GM12878 (cell line): Measurements from ENCODE around the gene SVIL. TPM values are rescaled to one million over a fixed set of nuclear protein-coding genes. Genes with fewer than 3 reads are reported as not detected.
"Not testable (repeated sequence)": the region's sequence is repeated elsewhere in the genome, so short reads cannot be mapped to it uniquely, and the experiment has no call there.

ENCODE experiments used
- ATAC-seq: fragments of 200-7000 bp; cut with Tn5 transposase; 3 replicates; pipeline ENCODE4 v1.9.1; 2020; ENCODE audit warnings: mild to moderate bottlenecking, moderate library complexity
- BruUV-seq: library from RNA; stranded (reverse); fragments of 400-500 nt; replicated peaks from 2 replicates; lab custom pipeline; 2021; lab: Mats Ljungman, UMichigan
- CTCF ChIA-PET: fragments of 300-600 bp; sonication (Branson Sonifier 250); formaldehyde crosslinking; extraction: SDS; loops from one replicate; lab custom pipeline; 2021; ENCODE audit warnings: inconsistent platforms; lab: Yijun Ruan, JAX
- POLR2A ChIA-PET: fragments of 350-600 bp; formaldehyde crosslinking; extraction: SDS; loops from one replicate; lab custom pipeline; 2021; ENCODE audit warnings: inconsistent platforms; lab: Charles Lee
- RAD21 ChIA-PET: fragments of 300-600 bp; sonication (Branson Sonifier 250); formaldehyde crosslinking; loops from one replicate; lab custom pipeline; 2023; ENCODE audit warnings: antibody characterized with exemption; ENCODE audit not compliant: unreplicated experiment; lab: Charles Lee
- SMC1A ChIA-PET: fragments of 300-600 bp; sonication (Branson Sonifier 250); formaldehyde crosslinking; loops from one replicate; lab custom pipeline; 2023; ENCODE audit not compliant: unreplicated experiment, uncharacterized antibody; lab: Charles Lee
- DNase-seq: peaks from one replicate; pipeline ENCODE4 v3.0.0-alpha.2; 2011; ENCODE audit warnings: low read depth, low spot score
- FAIRE-seq: peaks from 3 replicates; lab custom pipeline; 2011; peaks lifted over from hg19 to GRCh38; lab: Jason Lieb, UNC
- H2AFZ ChIP-seq: 2 replicates; pipeline ENCODE4 v1.6.0; 2011; ENCODE audit warnings: low read depth, low read length, control low read depth; ENCODE audit not compliant: control insufficient read depth
- H3K27ac ChIP-seq: 2 replicates; pipeline ENCODE4 v1.5.1; 2011; ENCODE audit warnings: control low read depth; ENCODE audit not compliant: control insufficient read depth, insufficient read depth
- H3K27me3 ChIP-seq, 2 experiments: replicated peaks in 1 of 2; 2 replicates each; pipeline versions ENCODE4 v1.6.0 to v1.6.1; 2011; ENCODE audit warnings: low read length in 1 of 2; ENCODE audit not compliant: control insufficient read depth in 2 of 2, insufficient read depth in 2 of 2
- H3K36me3 ChIP-seq, 2 experiments: 2 replicates each; pipeline ENCODE4 v1.5.1; 2011; ENCODE audit warnings: low read length in 1 of 2; ENCODE audit not compliant: control insufficient read depth in 2 of 2, insufficient read depth in 2 of 2
- H3K4me1 ChIP-seq: 2 replicates; pipeline ENCODE4 v1.6.1; 2011; ENCODE audit warnings: mild to moderate bottlenecking, low read length, moderate library complexity, mixed read lengths; ENCODE audit not compliant: control insufficient read depth, insufficient read depth
- H3K4me2 ChIP-seq: 2 replicates; pipeline ENCODE4 v1.6.0; 2011; ENCODE audit warnings: control low read depth; ENCODE audit not compliant: control insufficient read depth, insufficient read depth
- H3K4me3 ChIP-seq: fragments of 200-600 bp; sonication (generic); 2 replicates; pipeline ENCODE4 v1.5.1; 2016
- H3K79me2 ChIP-seq: 2 replicates; pipeline ENCODE4 v1.6.0; 2011; ENCODE audit warnings: low read length; ENCODE audit not compliant: control insufficient read depth, insufficient read depth
- H3K9ac ChIP-seq: 2 replicates; pipeline ENCODE4 v1.8.0; 2011; ENCODE audit warnings: low read length, control low read depth, mixed read lengths; ENCODE audit not compliant: control insufficient read depth, insufficient read depth
- H3K9me3 ChIP-seq: replicated peaks from 3 replicates; pipeline ENCODE4 v1.5.1; 2011; ENCODE audit warnings: mild to moderate bottlenecking, low read length; ENCODE audit not compliant: control insufficient read depth, insufficient read depth
- H4K20me1 ChIP-seq: 2 replicates; pipeline ENCODE4 v1.6.0; 2011; ENCODE audit not compliant: control insufficient read depth, insufficient read depth
- EGR1 ChIP-seq, 2 experiments: IDR thresholded peaks; 1 replicate in 1 of 2; 2 replicates in 1 of 2; pipeline ENCODE4 v1.6.1; 2011 to 2012; ENCODE audit warnings: low read depth in 2 of 2, low read length in 2 of 2, borderline replicate concordance in 1 of 2, mild to moderate bottlenecking in 1 of 2, moderate library complexity in 1 of 2
- EZH2 ChIP-seq: IDR thresholded peaks from 2 replicates; pipeline ENCODE4 v1.6.1; 2012; ENCODE audit warnings: low read depth, mild to moderate bottlenecking, control low read depth, inconsistent platforms, low read length, borderline replicate concordance; ENCODE audit not compliant: control insufficient read depth
- GABPA ChIP-seq: IDR thresholded peaks from 2 replicates; pipeline ENCODE4 v1.6.1; 2014; ENCODE audit warnings: antibody characterized with exemption, low read depth, mild to moderate bottlenecking, inconsistent platforms
- HCFC1 ChIP-seq: fragments of 150-350 bp; IDR thresholded peaks from 2 replicates; pipeline ENCODE4 v1.6.1; 2014; ENCODE audit warnings: low read length
- IKZF2 ChIP-seq, 2 experiments: fragments of 450-650 bp; IDR thresholded peaks; 2 replicates each; pipeline ENCODE4 v1.6.1; 2017; ENCODE audit warnings: mild to moderate bottlenecking in 2 of 2, moderate library complexity in 2 of 2
- MXI1 ChIP-seq: fragments of 150-350 bp; IDR thresholded peaks from 2 replicates; pipeline ENCODE4 v1.6.1; 2011; ENCODE audit warnings: low read depth, mild to moderate bottlenecking, inconsistent platforms, low read length, improper control_type of control experiment
- POLR2A ChIP-seq: IDR thresholded peaks from 2 replicates; pipeline ENCODE4 v1.6.1; 2011; ENCODE audit warnings: low read depth, mild to moderate bottlenecking, low read length
- WGBS: methylation state at CpG from one replicate; pipeline ENCODE4 v1.1.6; 2016; ENCODE audit warnings: low lambda C conversion rate; ENCODE audit not compliant: insufficient replicate concordance, insufficient coverage; ENCODE audit errors: missing lambda C conversion rate; 5-methylcytosine and 5-hydroxymethylcytosine counted together
- in situ Hi-C: fragments of 300-500 bp; cut with MboI; formaldehyde crosslinking; loops from 9 replicates; pipeline ENCODE4 v1.14.3; 2018; ENCODE audit warnings: mixed read lengths
- intact Hi-C: fragments of 100-400 bp; cut with micrococcal nuclease; formaldehyde crosslinking; loops from one replicate; pipeline ENCODE4 v1.14.2; 2022; ENCODE audit not compliant: unreplicated experiment
- polyA plus RNA-seq, 11 experiments: library from polyadenylated mRNA; depleted of rRNA in 4 of 11; unstranded in 6 of 11; stranded (reverse) in 5 of 11; fragments of >200 nt; fragmentation: Nextera tagmentation in 4 of 11; fragmentation: Illumina TruSeq in 1 of 11; extraction: Ambion mirVana in 4 of 11; extraction: Trizol in 1 of 11; gene quantifications; 1 replicate in 1 of 11; 2 replicates in 10 of 11; pipeline versions ENCODE4 v1.2.1 to v1.2.3, GENCODE V29; 2011 to 2016; ENCODE audit warnings: inconsistent platforms in 2 of 11, missing spikeins in 2 of 11, low read depth in 1 of 11
- total RNA-seq, 4 experiments: library from RNA; depleted of rRNA in 3 of 4; stranded (reverse); fragments of >200 nt in 3 of 4; fragmentation: Illumina TruSeq in 1 of 4; extraction: Trizol in 1 of 4; gene quantifications; 2 replicates each; pipeline versions ENCODE4 v1.2.1 to v1.2.3, GENCODE V29; 2013 to 2021
- TF ChIP-seq, protein P1 (sequence below): fragments of 450-650 bp; IDR thresholded peaks from 2 replicates; pipeline ENCODE4 v1.6.1; 2017; ENCODE audit warnings: mild to moderate bottlenecking, moderate library complexity
- TF ChIP-seq, protein P2 (sequence below): fragments of 450-650 bp; conservative IDR thresholded peaks from 2 replicates; pipeline ENCODE4 v1.6.1; 2017; ENCODE audit warnings: mild to moderate bottlenecking, moderate library complexity
- TF ChIP-seq, protein P3 (sequence below): IDR thresholded peaks from 2 replicates; pipeline ENCODE4 v1.6.1; 2011; ENCODE audit warnings: low read depth, low read length, improper control_type of control experiment, borderline replicate concordance

Gene SVIL
- total and polyA plus RNA-seq, 10 of the 15 experiments (the other 5 are each of a cell fraction or from before 2014, with no cell fraction given), result 0.22 to 1.9 (median 0.87) TPM

- DNase-seq, ATAC-seq, H3K27me3 ChIP-seq, H2AFZ ChIP-seq, H3K4me3 ChIP-seq, H3K4me1 ChIP-seq, SMC1A ChIA-PET, H3K9me3 ChIP-seq, H3K27ac ChIP-seq, H3K79me2 ChIP-seq, POLR2A ChIA-PET, in situ Hi-C loops, RAD21 ChIA-PET, H3K36me3 ChIP-seq, H3K4me2 ChIP-seq, FAIRE-seq, H4K20me1 ChIP-seq, BruUV-seq, H3K9ac ChIP-seq, intact Hi-C loops: not testable (repeated sequence)
- CTCF ChIA-PET, result interaction anchor here (1.4 kb wide), 1 partner anchor 8 kb away, joined by 3 read pairs; no protein-coding TSS in a partner anchor
- WGBS, result 89% methylated on average over 19 of the region's 24 CpGs
These were observed 176.6 kb downstream of the SVIL start for GRCh38 chr10:29458190-29458589.

GRCh38 chr10:29455095-29455494 lies 179.7 kb downstream of the SVIL start:
- ChIA-PET SMC1A (no interaction called here), CTCF (no interaction called here), POLR2A (no interaction called here), RAD21 (no interaction called here)
- Histone ChIP-seq H3K4me1 (no peaks in the 10 kb centered on the region), H3K9me3 (no peaks in the 10 kb centered on the region; the same call in 2 of the 3 replicates), H3K27ac (no peak overlapping the region), H4K20me1 (no peaks in the 10 kb centered on the region), H3K79me2 (no peaks in the 10 kb centered on the region), H3K36me3 (no peaks in the 10 kb centered on the region), H3K9ac (no peak overlapping the region), H3K4me3 (no peak overlapping the region), H2AFZ (no peak overlapping the region), H3K4me2 (no peak overlapping the region), H3K27me3 (no peaks in the 10 kb centered on the region)
- WGBS, result over 99% methylated on average over 7 of the region's 7 CpGs
- in situ Hi-C loops (no loop called here), intact Hi-C loops (no loop called here)
- FAIRE-seq (no peak), ATAC-seq (no peak), DNase-seq (no peak)
- no TSS peak for BruUV-seq
- TF ChIP-seq, protein P1, sequence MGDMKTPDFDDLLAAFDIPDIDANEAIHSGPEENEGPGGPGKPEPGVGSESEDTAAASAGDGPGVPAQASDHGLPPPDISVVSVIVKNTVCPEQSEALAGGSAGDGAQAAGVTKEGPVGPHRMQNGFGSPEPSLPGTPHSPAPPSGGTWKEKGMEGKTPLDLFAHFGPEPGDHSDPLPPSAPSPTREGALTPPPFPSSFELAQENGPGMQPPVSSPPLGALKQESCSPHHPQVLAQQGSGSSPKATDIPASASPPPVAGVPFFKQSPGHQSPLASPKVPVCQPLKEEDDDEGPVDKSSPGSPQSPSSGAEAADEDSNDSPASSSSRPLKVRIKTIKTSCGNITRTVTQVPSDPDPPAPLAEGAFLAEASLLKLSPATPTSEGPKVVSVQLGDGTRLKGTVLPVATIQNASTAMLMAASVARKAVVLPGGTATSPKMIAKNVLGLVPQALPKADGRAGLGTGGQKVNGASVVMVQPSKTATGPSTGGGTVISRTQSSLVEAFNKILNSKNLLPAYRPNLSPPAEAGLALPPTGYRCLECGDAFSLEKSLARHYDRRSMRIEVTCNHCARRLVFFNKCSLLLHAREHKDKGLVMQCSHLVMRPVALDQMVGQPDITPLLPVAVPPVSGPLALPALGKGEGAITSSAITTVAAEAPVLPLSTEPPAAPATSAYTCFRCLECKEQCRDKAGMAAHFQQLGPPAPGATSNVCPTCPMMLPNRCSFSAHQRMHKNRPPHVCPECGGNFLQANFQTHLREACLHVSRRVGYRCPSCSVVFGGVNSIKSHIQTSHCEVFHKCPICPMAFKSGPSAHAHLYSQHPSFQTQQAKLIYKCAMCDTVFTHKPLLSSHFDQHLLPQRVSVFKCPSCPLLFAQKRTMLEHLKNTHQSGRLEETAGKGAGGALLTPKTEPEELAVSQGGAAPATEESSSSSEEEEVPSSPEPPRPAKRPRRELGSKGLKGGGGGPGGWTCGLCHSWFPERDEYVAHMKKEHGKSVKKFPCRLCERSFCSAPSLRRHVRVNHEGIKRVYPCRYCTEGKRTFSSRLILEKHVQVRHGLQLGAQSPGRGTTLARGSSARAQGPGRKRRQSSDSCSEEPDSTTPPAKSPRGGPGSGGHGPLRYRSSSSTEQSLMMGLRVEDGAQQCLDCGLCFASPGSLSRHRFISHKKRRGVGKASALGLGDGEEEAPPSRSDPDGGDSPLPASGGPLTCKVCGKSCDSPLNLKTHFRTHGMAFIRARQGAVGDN, result no peak
- TF ChIP-seq GABPA (no peak), EGR1 (IDR thresholded peaks at IDR 0.05; ENCODE audit: borderline replicate concordance in 1 of 2, low read depth in 2 of 2, low read length in 2 of 2) (no peak), HCFC1 (no peak), MXI1 (no peak), POLR2A (no peak), EZH2 (no peak), IKZF2 (IDR thresholded peaks at IDR 0.05) (no peak)
- TF ChIP-seq, protein P2, sequence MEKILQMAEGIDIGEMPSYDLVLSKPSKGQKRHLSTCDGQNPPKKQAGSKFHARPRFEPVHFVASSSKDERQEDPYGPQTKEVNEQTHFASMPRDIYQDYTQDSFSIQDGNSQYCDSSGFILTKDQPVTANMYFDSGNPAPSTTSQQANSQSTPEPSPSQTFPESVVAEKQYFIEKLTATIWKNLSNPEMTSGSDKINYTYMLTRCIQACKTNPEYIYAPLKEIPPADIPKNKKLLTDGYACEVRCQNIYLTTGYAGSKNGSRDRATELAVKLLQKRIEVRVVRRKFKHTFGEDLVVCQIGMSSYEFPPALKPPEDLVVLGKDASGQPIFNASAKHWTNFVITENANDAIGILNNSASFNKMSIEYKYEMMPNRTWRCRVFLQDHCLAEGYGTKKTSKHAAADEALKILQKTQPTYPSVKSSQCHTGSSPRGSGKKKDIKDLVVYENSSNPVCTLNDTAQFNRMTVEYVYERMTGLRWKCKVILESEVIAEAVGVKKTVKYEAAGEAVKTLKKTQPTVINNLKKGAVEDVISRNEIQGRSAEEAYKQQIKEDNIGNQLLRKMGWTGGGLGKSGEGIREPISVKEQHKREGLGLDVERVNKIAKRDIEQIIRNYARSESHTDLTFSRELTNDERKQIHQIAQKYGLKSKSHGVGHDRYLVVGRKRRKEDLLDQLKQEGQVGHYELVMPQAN, result no peak
- TF ChIP-seq, protein P3, sequence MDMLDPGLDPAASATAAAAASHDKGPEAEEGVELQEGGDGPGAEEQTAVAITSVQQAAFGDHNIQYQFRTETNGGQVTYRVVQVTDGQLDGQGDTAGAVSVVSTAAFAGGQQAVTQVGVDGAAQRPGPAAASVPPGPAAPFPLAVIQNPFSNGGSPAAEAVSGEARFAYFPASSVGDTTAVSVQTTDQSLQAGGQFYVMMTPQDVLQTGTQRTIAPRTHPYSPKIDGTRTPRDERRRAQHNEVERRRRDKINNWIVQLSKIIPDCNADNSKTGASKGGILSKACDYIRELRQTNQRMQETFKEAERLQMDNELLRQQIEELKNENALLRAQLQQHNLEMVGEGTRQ, result no peak
